OCI-M2 (cell line): Measurements from ENCODE around the gene COX10.
"Not testable (repeated sequence)": the region's sequence is repeated elsewhere in the genome, so short reads cannot be mapped to it uniquely, and the experiment has no call there.

Experiments
- DNase-seq: peaks from one replicate; lab custom pipeline; 2025; ENCODE audit not compliant: unreplicated experiment; lab: John Stamatoyannopoulos, UW

COX10 gene

GRCh38 chr17:14202388-14203166, 133.3 kb downstream of the COX10 start:
- no peak for DNase-seq

GRCh38 chr17:14203388-14203787, 134.1 kb downstream of the COX10 start:
- no peak for DNase-seq

- no peak for DNase-seq
Observed at GRCh38 chr17:14204084-14204483, 134.8 kb downstream of the COX10 start.

- DNase-seq, result no peak
Observed at GRCh38 chr17:14204546-14204945, 135.2 kb downstream of the COX10 start.

GRCh38 chr17:14205380-14205779, 136.1 kb downstream of the COX10 start:
- DNase-seq, result no peak

- DNase-seq, result no peak
Observed at GRCh38 chr17:14205992-14206461, 136.7 kb downstream of the COX10 start.

- DNase-seq, result no peak
Observed at GRCh38 chr17:14206891-14207290, 137.6 kb downstream of the COX10 start.

- no peak for DNase-seq
Observed at GRCh38 chr17:14207791-14208190, 138.5 kb downstream of the COX10 start.

GRCh38 chr17:14209215-14209614, 139.9 kb downstream of the COX10 start:
- no peak for DNase-seq

- DNase-seq, result no peak
Observed at GRCh38 chr17:14211246-14211645, 141.9 kb downstream of the COX10 start.

GRCh38 chr17:14211801-14212200, 142.5 kb downstream of the COX10 start:
- no peak for DNase-seq

- no peak for DNase-seq
Observed at GRCh38 chr17:14212401-14212800, 143.1 kb downstream of the COX10 start.

GRCh38 chr17:14214271-14214670, 145.0 kb downstream of the COX10 start:
- no peak for DNase-seq

- DNase-seq, result no peak
Observed at GRCh38 chr17:14222611-14223010, 153.3 kb downstream of the COX10 start.

- no peak for DNase-seq
Observed at GRCh38 chr17:14225254-14225980, 156.1 kb downstream of the COX10 start.

GRCh38 chr17:14227052-14227451, 157.7 kb downstream of the COX10 start:
- no peak for DNase-seq

GRCh38 chr17:14228903-14229302, 159.6 kb downstream of the COX10 start:
- DNase-seq, result no peak

- not testable (repeated sequence) for DNase-seq
Observed at GRCh38 chr17:14231187-14231586, 161.9 kb downstream of the COX10 start.

- DNase-seq, result not testable (repeated sequence)
Observed at GRCh38 chr17:14235047-14235446, 165.7 kb downstream of the COX10 start.

GRCh38 chr17:14236032-14236431, 166.7 kb downstream of the COX10 start:
- DNase-seq, result not testable (repeated sequence)

- DNase-seq, result not testable (repeated sequence)
Observed at GRCh38 chr17:14236762-14237161, 167.5 kb downstream of the COX10 start, which contains the start of gene CDRT15. TSS of gene CDRT15 (minus strand) at chr17:14236862. CDS start at chr17:14236833, 29 bp downstream.

- DNase-seq, result not testable (repeated sequence)
Observed at GRCh38 chr17:14239271-14239670, 170.0 kb downstream of the COX10 start.
